ENCODE data around the gene TBKBP1. TPM values are rescaled to one million over a fixed set of nuclear protein-coding genes. Genes with fewer than 3 reads are reported as not detected.
A peak's percentile ranks its signal among the peaks of the same experiment; 100 is the strongest.

Gene TBKBP1
- total and polyA plus RNA-seq, 3 experiments from 2014 or later: 1.8 to 6.7 (median 6.6) TPM

GRCh38 chr17:47711366-47712099 lies 17.6 kb downstream of the TBKBP1 start:
- Mint-ChIP-seq H3K27ac (peak overlapping the region in 5 of 8 donors; percentile 29 to 89 (median 85)), H3K27me3 (no peaks in the 10 kb centered on the region), H3K4me1 (peaks cover 61 to 69% (median 67%) of the 10 kb centered on the region in 3 donors), H3K9me3 (no peaks in the 10 kb centered on the region), H3K4me3 (peak overlapping the region in 3 of 7 donors; percentile 32 to 68 (median 57)), H3K36me3 (peaks cover 4 to 18% (median 4%) of the 10 kb centered on the region in 3 donors)
- H3K9me3 ChIP-seq (ENCODE audit: low read length): no peaks in the 10 kb centered on the region
- H3K27me3 ChIP-seq (ENCODE audit: insufficient read depth, low read length, poor library complexity, severe bottlenecking): no peaks in the 10 kb centered on the region
- ChIA-PET POLR2A (no interaction called here), CTCF (interaction anchor here (1.4 kb wide), 1 partner anchor 14 kb away, joined by 3 read pairs; no protein-coding TSS in a partner anchor)
- H3K27ac ChIP-seq (ENCODE audit: low read depth, low read length): no peak overlapping the region
- no peak overlapping the region for H3K4me3 ChIP-seq (ENCODE audit: low read length)
- H3K4me1 ChIP-seq (ENCODE audit: insufficient read depth, low read length): peaks cover 67% of the 10 kb centered on the region
- no peak for DNase-seq
- H3K36me3 ChIP-seq (ENCODE audit: insufficient read depth, low read length): peaks cover 8% of the 10 kb centered on the region

- peaks cover 61 to 69% (median 67%) of the 10 kb centered on the region in 3 donors for H3K4me1 Mint-ChIP-seq
- H3K4me1 ChIP-seq (ENCODE audit: insufficient read depth, low read length): peaks cover 66% of the 10 kb centered on the region
- DNase-seq: no peak
- CTCF ChIA-PET: interaction anchor here (1.1 to 1.4 kb wide), 2 partner anchors 13 to 15 kb away, joined by 3 read pairs; no protein-coding TSS in a partner anchor
- no peaks in the 10 kb centered on the region for H3K27me3 Mint-ChIP-seq
- POLR2A ChIA-PET: no interaction called here
- H3K27ac ChIP-seq (ENCODE audit: low read depth, low read length): no peak overlapping the region
- no peaks in the 10 kb centered on the region for H3K27me3 ChIP-seq (ENCODE audit: insufficient read depth, low read length, poor library complexity, severe bottlenecking)
- H3K36me3 Mint-ChIP-seq: peaks cover 4 to 18% (median 4%) of the 10 kb centered on the region in 3 donors
- peak overlapping the region in 5 of 8 donors; percentile 10 to 94 (median 86) for H3K27ac Mint-ChIP-seq
- H3K9me3 ChIP-seq (ENCODE audit: low read length): no peaks in the 10 kb centered on the region
- peaks cover 8% of the 10 kb centered on the region for H3K36me3 ChIP-seq (ENCODE audit: insufficient read depth, low read length)
- no peak overlapping the region for H3K4me3 ChIP-seq (ENCODE audit: low read length)
- peak overlapping the region in 3 of 7 donors; percentile 57 to 82 (median 68) for H3K4me3 Mint-ChIP-seq
- H3K9me3 Mint-ChIP-seq: no peaks in the 10 kb centered on the region
These were observed 18.5 kb downstream of the TBKBP1 start for GRCh38 chr17:47712330-47713023.

- H3K4me1 ChIP-seq (ENCODE audit: insufficient read depth, low read length): peaks cover 77% of the 10 kb centered on the region
- DNase-seq: no peak
- Mint-ChIP-seq H3K9me3 (no peaks in the 10 kb centered on the region), H3K4me3 (peak overlapping the region; percentile 7 to 93 (median 72)), H3K36me3 (peaks cover 4 to 18% (median 4%) of the 10 kb centered on the region in 3 donors), H3K4me1 (peaks cover 73 to 80% (median 80%) of the 10 kb centered on the region in 3 donors), H3K27ac (peak overlapping the region; percentile 50 to 97 (median 87)), H3K27me3 (no peaks in the 10 kb centered on the region)
- H3K4me3 ChIP-seq (ENCODE audit: low read length): no peak overlapping the region
- H3K36me3 ChIP-seq (ENCODE audit: insufficient read depth, low read length): peaks cover 8% of the 10 kb centered on the region
- no peaks in the 10 kb centered on the region for H3K27me3 ChIP-seq (ENCODE audit: insufficient read depth, low read length, poor library complexity, severe bottlenecking)
- CTCF ChIA-PET: interaction anchor here (0.6 to 7.1 kb wide), 8 partner anchors 8 to 87 kb away, joined by 3 to 84 read pairs (median 4); partner anchors contain the start of gene TBX21
- H3K9me3 ChIP-seq (ENCODE audit: low read length): no peaks in the 10 kb centered on the region
- H3K27ac ChIP-seq (ENCODE audit: low read depth, low read length): no peak overlapping the region
- POLR2A ChIA-PET: no interaction called here
These were observed 20.2 kb downstream of the TBKBP1 start for GRCh38 chr17:47713980-47714700.

GRCh38 chr17:47714773-47715396 lies 20.9 kb downstream of the TBKBP1 start:
- Mint-ChIP-seq H3K4me3 (peak overlapping the region in 6 of 7 donors; percentile 43 to 93 (median 74)), H3K27ac (peak overlapping the region; percentile 57 to 97 (median 88)), H3K4me1 (peaks cover 80 to 88% (median 83%) of the 10 kb centered on the region in 3 donors), H3K27me3 (no peaks in the 10 kb centered on the region), H3K36me3 (peaks cover under 1 to 12% (median 4%) of the 10 kb centered on the region in 3 donors), H3K9me3 (no peaks in the 10 kb centered on the region)
- ChIA-PET CTCF (interaction anchor here (0.7 to 7.1 kb wide), 7 partner anchors 8 to 86 kb away, joined by 3 to 84 read pairs (median 5); partner anchors contain the start of gene TBX21), POLR2A (interaction anchor here (1.1 to 1.4 kb wide), 2 partner anchors 13 to 18 kb away, joined by 3 to 7 read pairs; partner anchors contain the start of gene TBX21)
- no peaks in the 10 kb centered on the region for H3K9me3 ChIP-seq (ENCODE audit: low read length)
- H3K27me3 ChIP-seq (ENCODE audit: insufficient read depth, low read length, poor library complexity, severe bottlenecking): no peaks in the 10 kb centered on the region
- peaks cover 85% of the 10 kb centered on the region for H3K4me1 ChIP-seq (ENCODE audit: insufficient read depth, low read length)
- peaks cover 3% of the 10 kb centered on the region for H3K36me3 ChIP-seq (ENCODE audit: insufficient read depth, low read length)
- H3K27ac ChIP-seq (ENCODE audit: low read depth, low read length): no peak overlapping the region
- no peak overlapping the region for H3K4me3 ChIP-seq (ENCODE audit: low read length)
- no peak for DNase-seq

GRCh38 chr17:47715669-47716325 lies 21.8 kb downstream of the TBKBP1 start:
- H3K4me3 Mint-ChIP-seq: peak overlapping the region in 6 of 7 donors; percentile 31 to 93 (median 74)
- H3K4me3 ChIP-seq (ENCODE audit: low read length): no peak overlapping the region
- DNase-seq: no peak
- H3K9me3 ChIP-seq (ENCODE audit: low read length): no peaks in the 10 kb centered on the region
- H3K4me1 Mint-ChIP-seq: peaks cover 89 to 92% (median 91%) of the 10 kb centered on the region in 3 donors
- peaks cover 0 to 5% (median 0%) of the 10 kb centered on the region in 3 donors for H3K36me3 Mint-ChIP-seq
- ChIA-PET POLR2A (interaction anchor here (1.1 to 1.4 kb wide), 2 partner anchors 14 to 17 kb away, joined by 3 to 7 read pairs; partner anchors contain the start of gene TBX21), CTCF (interaction anchor here (0.7 to 7.1 kb wide), 5 partner anchors 9 to 23 kb away, joined by 4 to 84 read pairs (median 8); partner anchors contain the start of gene TBX21)
- no peaks in the 10 kb centered on the region for H3K27me3 ChIP-seq (ENCODE audit: insufficient read depth, low read length, poor library complexity, severe bottlenecking)
- H3K4me1 ChIP-seq (ENCODE audit: insufficient read depth, low read length): peaks cover 94% of the 10 kb centered on the region
- peak overlapping the region; percentile 57 to 97 (median 88) for H3K27ac Mint-ChIP-seq
- H3K27ac ChIP-seq (ENCODE audit: low read depth, low read length): no peak overlapping the region
- H3K27me3 Mint-ChIP-seq: no peaks in the 10 kb centered on the region
- no peaks in the 10 kb centered on the region for H3K9me3 Mint-ChIP-seq
- H3K36me3 ChIP-seq (ENCODE audit: insufficient read depth, low read length): no peaks in the 10 kb centered on the region

GRCh38 chr17:47716375-47716774 lies 22.4 kb downstream of the TBKBP1 start:
- Histone ChIP-seq H3K27me3 (ENCODE audit: insufficient read depth, low read length, poor library complexity, severe bottlenecking) (no peaks in the 10 kb centered on the region), H3K4me3 (ENCODE audit: low read length) (no peak overlapping the region), H3K9me3 (ENCODE audit: low read length) (no peaks in the 10 kb centered on the region), H3K4me1 (ENCODE audit: insufficient read depth, low read length) (peaks cover 96% of the 10 kb centered on the region), H3K36me3 (ENCODE audit: insufficient read depth, low read length) (no peaks in the 10 kb centered on the region), H3K27ac (ENCODE audit: low read depth, low read length) (no peak overlapping the region)
- Mint-ChIP-seq H3K36me3 (peaks cover 0 to 4% (median 0%) of the 10 kb centered on the region in 3 donors), H3K4me1 (peaks cover 95 to 97% (median 96%) of the 10 kb centered on the region in 3 donors), H3K4me3 (peak overlapping the region in 4 of 7 donors; percentile 72 to 93 (median 76)), H3K27ac (peak overlapping the region; percentile 30 to 97 (median 88)), H3K9me3 (no peaks in the 10 kb centered on the region), H3K27me3 (no peaks in the 10 kb centered on the region)
- DNase-seq: no peak
- POLR2A ChIA-PET: interaction anchor here (1.4 kb wide), 1 partner anchor 17 kb away, joined by 3 read pairs; the partner anchor contains the start of gene TBX21
- CTCF ChIA-PET: interaction anchor here (2.5 to 7.1 kb wide), 3 partner anchors 12 to 17 kb away, joined by 8 to 84 read pairs (median 18); partner anchors contain the start of gene TBX21

Measured in CD8-positive, alpha-beta memory T cell (primary cell).